Activated T-helper 1 cell treated with anti-CD3 and anti-CD28 coated beads, Interleukin-2, amount 50 U/mL, for 16 hours (primary cell): ENCODE measurements around the gene SLC35G1.

Experiments used
- DNase-seq, 2 donors: peaks; one replicate each; pipeline ENCODE4 v3.0.0-alpha.2; 2020; ENCODE audit warnings: low read depth in 1 of 2, low spot score in 1 of 2

The SLC35G1 gene

GRCh38 chr10:93876381-93876780, 17.4 kb upstream of the SLC35G1 start:
- no peak for DNase-seq

GRCh38 chr10:93879273-93879672, 14.5 kb upstream of the SLC35G1 start:
- DNase-seq = no peak

GRCh38 chr10:93894516-93895378, 969 bp downstream of the SLC35G1 start:
- no peak for DNase-seq

GRCh38 chr10:93897070-93897780, 3.4 kb downstream of the SLC35G1 start:
- DNase-seq = no peak

- no peak for DNase-seq
Observed at GRCh38 chr10:93899109-93899508, 5.3 kb downstream of the SLC35G1 start.

GRCh38 chr10:93903051-93903450, 9.3 kb downstream of the SLC35G1 start:
- no peak for DNase-seq

- DNase-seq = no peak
Observed at GRCh38 chr10:93904901-93905300, 11.1 kb downstream of the SLC35G1 start.

GRCh38 chr10:93907059-93907458, 13.3 kb downstream of the SLC35G1 start:
- no peak for DNase-seq

GRCh38 chr10:93911866-93912265, 18.1 kb downstream of the SLC35G1 start:
- DNase-seq = no peak

GRCh38 chr10:93912444-93912843, 18.7 kb downstream of the SLC35G1 start:
- no peak for DNase-seq

GRCh38 chr10:93913706-93914105, 19.9 kb downstream of the SLC35G1 start:
- DNase-seq = no peak

- DNase-seq = no peak
Observed at GRCh38 chr10:93915598-93915997, 21.8 kb downstream of the SLC35G1 start.

- DNase-seq = no peak
Observed at GRCh38 chr10:93916257-93917063, 22.7 kb downstream of the SLC35G1 start.

- DNase-seq = no peak
Observed at GRCh38 chr10:93917064-93917391, 23.2 kb downstream of the SLC35G1 start.

- DNase-seq = no peak
Observed at GRCh38 chr10:93917821-93918220, 24.0 kb downstream of the SLC35G1 start.

- no peak for DNase-seq
Observed at GRCh38 chr10:93921338-93921737, 27.6 kb downstream of the SLC35G1 start.

GRCh38 chr10:93926613-93927012, 32.8 kb downstream of the SLC35G1 start:
- DNase-seq = no peak

- no peak for DNase-seq
Observed at GRCh38 chr10:93938140-93938539, 44.4 kb downstream of the SLC35G1 start.

- no peak for DNase-seq
Observed at GRCh38 chr10:93940881-93941280, 47.1 kb downstream of the SLC35G1 start.

- DNase-seq = no peak
Observed at GRCh38 chr10:93941606-93942005, 47.8 kb downstream of the SLC35G1 start.

- no peak for DNase-seq
Observed at GRCh38 chr10:93945819-93946218, 52.0 kb downstream of the SLC35G1 start.

- no peak for DNase-seq
Observed at GRCh38 chr10:93947055-93947454, 53.3 kb downstream of the SLC35G1 start.
